K562 (cell line): ENCODE results near the gene PYGO2. TPM values are rescaled to one million over a fixed set of nuclear protein-coding genes. Genes with fewer than 3 reads are reported as not detected.
A peak's percentile ranks its signal among the peaks of the same experiment; 100 is the strongest.

Experiments used
- ATAC-seq: fragments of 200-7000 bp; cut with Tn5 transposase; 3 replicates; pipeline ENCODE4 v1.9.1; 2020; ENCODE audit warnings: moderate library complexity
- BruUV-seq: library from RNA; stranded (reverse); fragments of 400-500 nt; replicated peaks from 2 replicates; lab custom pipeline; 2021; lab: Mats Ljungman, UMichigan
- CTCF ChIA-PET: fragments of 300-600 bp; formaldehyde crosslinking; extraction: SDS; loops from one replicate; lab custom pipeline; 2021; ENCODE audit warnings: low intra/inter-chr PET ratio; lab: Yijun Ruan, JAX
- POLR2A ChIA-PET: fragments of 300-600, 350-650 bp; sonication (Branson Sonifier 250); formaldehyde crosslinking; extraction: SDS; loops from one replicate; lab custom pipeline; 2021; ENCODE audit warnings: antibody characterized with exemption, inconsistent platforms; lab: Yijun Ruan, JAX
- DNase-seq, 4 experiments: peaks; one replicate each; pipeline versions ENCODE4 v3.0.0 to v3.0.0-alpha.2; 2011 to 2018; ENCODE audit warnings: low spot score in 3 of 4, mixed read lengths in 3 of 4; ENCODE audit errors: extremely low read depth in 1 of 4
- FAIRE-seq: peaks from 2 replicates; lab custom pipeline; 2011; peaks lifted over from hg19 to GRCh38; lab: Jason Lieb, UNC
- H2AFZ ChIP-seq: 2 replicates; pipeline ENCODE4 v1.6.0; 2011; ENCODE audit warnings: low read depth, low read length, control low read depth, inconsistent platforms
- H3K27ac ChIP-seq: fragments of 200-600 bp; 3 replicates; pipeline ENCODE4 v1.8.0; 2011; ENCODE audit warnings: low read depth, mild to moderate bottlenecking, control low read depth, inconsistent platforms, low read length, moderate library complexity, mixed read lengths; ENCODE audit errors: extremely low read depth
- H3K27me3 ChIP-seq, 2 experiments: fragments of 300-600 bp in 1 of 2; 2 replicates in 1 of 2; 3 replicates in 1 of 2; pipeline versions ENCODE4 v1.6.0 to v1.8.0; 2011; ENCODE audit warnings: inconsistent platforms in 2 of 2, low read length in 2 of 2, mild to moderate bottlenecking in 1 of 2, mixed read lengths in 1 of 2, moderate library complexity in 1 of 2; ENCODE audit not compliant: control insufficient read depth in 2 of 2, insufficient read depth in 2 of 2
- H3K36me3 ChIP-seq: fragments of 300-600 bp; 3 replicates; pipeline ENCODE4 v1.8.0; 2011; ENCODE audit warnings: mild to moderate bottlenecking, low read length, inconsistent platforms; ENCODE audit not compliant: control insufficient read depth, insufficient read depth
- H3K4me1 ChIP-seq, 2 experiments: fragments of 200-600 bp in 1 of 2; replicated peaks in 1 of 2; 2 replicates in 1 of 2; 3 replicates in 1 of 2; pipeline versions ENCODE4 v1.5.1 to v1.8.0; 2011; ENCODE audit warnings: inconsistent platforms in 2 of 2, low read length in 2 of 2, mild to moderate bottlenecking in 1 of 2, mixed read lengths in 1 of 2, moderate library complexity in 1 of 2; ENCODE audit not compliant: control insufficient read depth in 2 of 2, insufficient read depth in 2 of 2
- H3K4me2 ChIP-seq: 2 replicates; pipeline ENCODE4 v1.6.1; 2011; ENCODE audit warnings: low read length, control low read depth, inconsistent platforms, mixed read lengths; ENCODE audit not compliant: insufficient read depth
- H3K4me3 ChIP-seq: fragments of 200-600 bp; sonication (generic), shearing (Covaris generic); 2 replicates; pipeline ENCODE4 v1.5.1; 2016; ENCODE audit warnings: control low read depth, inconsistent platforms
- H3K79me2 ChIP-seq: fragments of 200-600 bp; 3 replicates; pipeline ENCODE4 v1.8.0; 2011; ENCODE audit warnings: low read length, inconsistent platforms; ENCODE audit not compliant: control insufficient read depth, insufficient read depth
- H3K9ac ChIP-seq, 2 experiments: 2 replicates each; pipeline versions ENCODE4 v1.6.0 to v1.6.1; 2011; ENCODE audit warnings: low read depth in 2 of 2, low read length in 2 of 2, control low read depth in 1 of 2, inconsistent platforms in 1 of 2, mild to moderate bottlenecking in 1 of 2, mixed read lengths in 1 of 2; ENCODE audit not compliant: insufficient read depth in 1 of 2
- H3K9me1 ChIP-seq: one replicate; pipeline ENCODE4 v1.6.0; 2011; ENCODE audit warnings: inconsistent platforms, mild to moderate bottlenecking, low read length, moderate library complexity; ENCODE audit not compliant: control insufficient read depth, insufficient read depth
- H3K9me3 ChIP-seq: replicated peaks from 2 replicates; pipeline ENCODE4 v1.5.1; 2011; ENCODE audit warnings: low read depth, low read length, inconsistent platforms; ENCODE audit not compliant: control insufficient read depth, insufficient read depth
- H4K20me1 ChIP-seq: replicated peaks from 2 replicates; pipeline ENCODE4 v1.6.1; 2011; ENCODE audit warnings: low read length, inconsistent platforms, mixed read lengths; ENCODE audit not compliant: control insufficient read depth, insufficient read depth
- CHD1 ChIP-seq: fragments of 200-600 bp; sonication (generic); IDR thresholded peaks from one replicate; pipeline ENCODE4 v1.6.1; 2012; ENCODE audit warnings: mild to moderate bottlenecking, moderate library complexity, low read length, inconsistent platforms
- CHD4 ChIP-seq: fragments of 200-600 bp; sonication (generic); IDR thresholded peaks from 3 replicates; pipeline ENCODE4 v1.6.1; 2012; ENCODE audit warnings: low read depth, mild to moderate bottlenecking, mixed read lengths, low read length, inconsistent platforms; ENCODE audit not compliant: insufficient read depth, insufficient replicate concordance, poor library complexity, severe bottlenecking
- CXXC5 ChIP-seq: fragments of 250-450 bp; sonication (Bioruptor Pico); IDR thresholded peaks from 2 replicates; pipeline ENCODE4 v1.8.0; 2022; ENCODE audit warnings: inconsistent platforms, mild to moderate bottlenecking, moderate library complexity
- ELF1 ChIP-seq: fragments of 200-800 bp; sonication (Bioruptor generic); IDR thresholded peaks from 2 replicates; pipeline ENCODE4 v1.6.1; 2016; ENCODE audit warnings: missing genetic modification characterization, missing compliant biosample characterization
- ELF4 ChIP-seq: fragments of 450-650 bp; formaldehyde crosslinking; IDR thresholded peaks from 2 replicates; pipeline ENCODE4 v1.4.0; 2022; ENCODE audit warnings: missing genetic modification characterization
- FOXA3 ChIP-seq, 2 experiments: fragments of 450-650 bp in 1 of 2; sonication (generic) in 1 of 2; formaldehyde crosslinking; IDR thresholded peaks in 1 of 2; conservative IDR thresholded peaks in 1 of 2; 2 replicates each; pipeline versions ENCODE4 v1.4.0 to v1.8.0; 2020 to 2022; ENCODE audit warnings: mild to moderate bottlenecking in 2 of 2, missing genetic modification reagents in 1 of 2
- HCFC1 ChIP-seq: IDR thresholded peaks from 2 replicates; pipeline ENCODE4 v1.6.1; 2012; ENCODE audit warnings: low read depth, low read length, improper control_type of control experiment
- JUND ChIP-seq, 2 experiments: IDR thresholded peaks; 2 replicates in 1 of 2; 3 replicates in 1 of 2; pipeline ENCODE4 v1.6.1; 2011; ENCODE audit warnings: borderline replicate concordance in 2 of 2, low read depth in 2 of 2, low read length in 2 of 2, improper control_type of control experiment in 1 of 2, missing biosample characterization in 1 of 2, missing genetic modification characterization in 1 of 2, missing genetic modification reagents in 1 of 2
- KAT7 ChIP-seq: sonication (generic); formaldehyde crosslinking; IDR thresholded peaks from 2 replicates; pipeline ENCODE4 v1.8.0; 2022; ENCODE audit warnings: missing genetic modification reagents, mild to moderate bottlenecking, borderline replicate concordance
- LEF1 ChIP-seq: fragments of 450-650 bp; IDR thresholded peaks from 2 replicates; pipeline ENCODE4 v1.6.1; 2016; ENCODE audit warnings: mild to moderate bottlenecking
- PTRF ChIP-seq: fragments of 450-650 bp; IDR thresholded peaks from 2 replicates; pipeline ENCODE4 v1.6.1; 2016; ENCODE audit warnings: mild to moderate bottlenecking, missing genetic modification characterization, missing compliant biosample characterization
- SMARCA5 ChIP-seq: fragments of 450-650 bp; IDR thresholded peaks from 2 replicates; pipeline ENCODE4 v1.6.1; 2016
- ZBTB7A ChIP-seq: IDR thresholded peaks from 2 replicates; pipeline ENCODE4 v1.6.1; 2011; ENCODE audit warnings: low read depth, mild to moderate bottlenecking, low read length, moderate library complexity, borderline replicate concordance; ENCODE audit not compliant: control insufficient read depth
- ZKSCAN1 ChIP-seq: fragments of 150-350 bp; IDR thresholded peaks from 2 replicates; pipeline ENCODE4 v1.6.1; 2016; ENCODE audit warnings: low read depth, low read length
- ZNF551 ChIP-seq: fragments of 250-450 bp; sonication (Bioruptor Pico); IDR thresholded peaks from 2 replicates; pipeline ENCODE4 v1.5.0; 2021; ENCODE audit warnings: mild to moderate bottlenecking, moderate library complexity
- WGBS: fragments of 100-300 bp; shearing (Covaris generic); methylation state at CpG from one replicate; pipeline ENCODE4 v1.1.6; 2016; ENCODE audit warnings: low coverage, mixed read lengths; ENCODE audit not compliant: insufficient coverage; ENCODE audit errors: missing lambda C conversion rate; 5-methylcytosine and 5-hydroxymethylcytosine counted together
- in situ Hi-C: fragments of 300-500 bp; cut with MboI; formaldehyde crosslinking; loops from 4 replicates; pipeline ENCODE4 v1.15.0; 2018; ENCODE audit warnings: inconsistent platforms, mixed read lengths
- intact Hi-C: fragments of 100-400 bp; cut with micrococcal nuclease; formaldehyde crosslinking; loops from 2 replicates; pipeline ENCODE4 v1.14.2; 2022
- polyA plus RNA-seq, 8 experiments: library from polyadenylated mRNA; depleted of rRNA in 4 of 8; stranded (reverse) in 5 of 8; unstranded in 3 of 8; fragments of >200 nt; fragmentation: Nextera tagmentation in 2 of 8; fragmentation: Illumina TruSeq in 1 of 8; extraction: Ambion mirVana in 2 of 8; extraction: Trizol in 1 of 8; gene quantifications; 2 replicates each; pipeline versions ENCODE4 v1.2.1 to v1.2.3, GENCODE V29; 2011 to 2014; ENCODE audit warnings: inconsistent platforms in 1 of 8, missing spikeins in 1 of 8
- total RNA-seq, 7 experiments: library from RNA; depleted of rRNA in 6 of 7; stranded (reverse); fragments of >200 nt in 6 of 7; fragmentation: Illumina TruSeq in 2 of 7; extraction: Trizol in 2 of 7; gene quantifications; 2 replicates each; pipeline versions ENCODE4 v1.2.1 to v1.2.3, GENCODE V29; 2011 to 2021; ENCODE audit warnings: low replicate concordance in 1 of 7
- TF ChIP-seq, protein P1 (sequence below): fragments of 200-800 bp; sonication (Bioruptor generic); IDR thresholded peaks from 2 replicates; pipeline ENCODE4 v1.6.1; 2017; ENCODE audit warnings: missing genetic modification characterization, missing compliant biosample characterization

Gene PYGO2
- total and polyA plus RNA-seq, 9 of the 15 experiments (the other 6 are each of a cell fraction or from before 2014, with no cell fraction given) = 8.3 to 36.2 (median 18.2) TPM

DNA sequence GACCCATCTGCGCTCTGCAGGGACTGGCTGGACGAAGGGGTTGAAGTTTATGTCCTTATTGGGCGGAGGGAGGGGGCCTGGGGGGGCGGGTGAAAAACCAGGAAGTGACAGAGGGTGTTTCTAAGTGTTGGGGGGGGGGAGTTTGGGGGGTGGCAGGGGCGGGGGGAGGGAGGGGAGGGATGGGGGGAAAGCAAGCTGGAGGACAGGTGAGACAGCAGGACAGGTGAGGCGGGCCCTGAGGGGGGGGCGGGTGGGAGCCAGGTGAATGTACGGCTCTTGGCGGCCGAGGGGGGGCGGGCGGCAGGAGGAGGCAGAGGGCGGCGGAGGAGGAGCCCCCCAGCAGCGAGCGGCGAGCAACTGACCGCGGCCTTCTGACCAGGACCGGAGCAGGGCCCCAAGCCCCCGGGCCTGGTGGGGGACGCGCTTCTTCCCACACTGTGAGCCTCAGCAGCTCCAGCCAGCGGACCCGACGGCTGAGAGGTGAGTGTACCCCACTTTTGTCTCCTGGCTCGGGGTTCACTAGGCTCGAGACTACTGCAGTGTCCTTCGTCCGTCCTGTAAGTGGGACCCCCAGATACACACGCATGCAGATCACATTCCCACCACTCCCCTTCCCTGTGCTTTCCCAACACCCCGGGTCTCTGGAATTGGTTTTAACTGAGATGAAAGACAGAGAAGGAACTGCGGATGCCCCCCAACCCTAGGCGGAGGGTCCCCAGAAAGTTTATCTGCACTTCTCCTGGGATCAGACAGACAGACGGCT is 41.1 kb upstream of the PYGO2 start, which contains the start of gene ZBTB7B (continued):
- TF ChIP-seq HCFC1 (no peak), ELF1 (tag) (peak; percentile 70), KAT7 (0 out of 2 replicates have a peak, but pooled peaks have one; percentile 6), CHD1 (peak; percentile 69), ZBTB7A (peak; percentile 84), CHD4 (peak; percentile 50)

DNA sequence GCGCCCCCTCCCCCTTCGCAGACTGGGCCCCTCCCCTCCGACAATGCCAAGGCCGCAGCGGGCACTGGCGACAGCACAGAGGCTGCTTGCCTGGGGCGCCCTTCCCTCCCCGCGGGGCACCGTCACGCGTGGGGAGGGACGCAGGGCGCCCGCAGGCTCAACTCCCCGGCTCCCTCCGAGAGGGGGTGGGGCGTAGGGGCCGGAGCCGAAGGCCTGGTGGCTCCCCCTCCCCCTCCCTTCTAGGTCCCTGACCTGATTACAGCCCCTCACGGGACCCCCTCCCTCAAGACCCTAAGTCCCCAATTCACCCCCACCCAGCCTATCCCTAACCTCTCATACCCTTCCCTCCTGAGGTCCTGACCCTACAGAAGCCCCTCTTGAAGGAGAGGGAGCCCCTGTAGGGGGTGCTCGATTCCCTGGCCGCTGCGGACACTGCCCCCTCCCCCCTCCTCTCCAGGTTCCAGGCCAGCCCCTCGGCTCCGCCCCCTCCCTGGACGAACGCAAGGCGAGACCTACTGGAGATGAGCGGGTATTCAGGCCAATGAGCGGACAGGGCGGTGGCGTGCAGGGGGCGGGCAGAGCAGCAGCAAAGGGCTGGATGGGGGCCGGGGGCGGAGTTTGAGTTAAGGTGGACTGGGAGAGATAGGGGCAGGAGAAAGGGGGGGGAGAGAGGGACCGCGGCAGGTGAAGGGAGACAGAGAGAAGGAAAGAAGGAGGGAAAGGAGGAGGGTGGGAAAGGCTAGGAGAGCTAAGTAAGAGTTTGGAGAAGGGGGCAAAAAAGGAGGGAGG is 40.3 kb upstream of the PYGO2 start:
- intact Hi-C loops (loop anchor here (1.0 to 5.0 kb wide), 6 partner anchors 15 to 445 kb away; partner anchors contain the start of genes CKS1B, EFNA3, PYGO2 and UBE2Q1), in situ Hi-C loops (no loop called here)
- FAIRE-seq (peak; percentile 92), ATAC-seq (peak; percentile 81), DNase-seq (peak; percentile 90 to 100 (median 95))
- peak overlapping the region; percentile 71 for H3K4me3 ChIP-seq
- CTCF ChIA-PET = interaction anchor here (1.3 to 1.6 kb wide), 2 partner anchors 16 to 41 kb away, joined by 6 read pairs; partner anchors contain the start of gene PYGO2
- peak overlapping the region; percentile 95 for H2AFZ ChIP-seq
- BruUV-seq = TSS peak; percentile 45
- H3K27ac ChIP-seq = peak overlapping the region; percentile 97
- peaks cover 37 to 66% of the 10 kb centered on the region in 2 experiments for H3K4me1 ChIP-seq
- H3K9ac ChIP-seq = peak overlapping the region; percentile 89 to 96
- H4K20me1 ChIP-seq = peaks cover 3% of the 10 kb centered on the region; the same call in 1 of the 2 replicates
- H3K9me1 ChIP-seq = no peaks in the 10 kb centered on the region
- no peaks in the 10 kb centered on the region for H3K27me3 ChIP-seq
- 0% methylated on average over 4 of the region's 38 CpGs for WGBS
- H3K79me2 ChIP-seq = peaks cover 50% of the 10 kb centered on the region
- no peaks in the 10 kb centered on the region for H3K9me3 ChIP-seq
- H3K36me3 ChIP-seq = peaks cover 25% of the 10 kb centered on the region; the same call in 2 of the 3 replicates
- peak overlapping the region; percentile 98 for H3K4me2 ChIP-seq
- POLR2A ChIA-PET = interaction anchor here (0.6 to 1.7 kb wide), 13 partner anchors 10 to 1435 kb away, joined by 3 to 8 read pairs (median 3); partner anchors contain the start of gene PBXIP1
- TF ChIP-seq LEF1 (peak; percentile 86), ELF4 (peak; percentile 96), SMARCA5 (no peak), CXXC5 (CRISPR knock-in tag) (peak; percentile 49), FOXA3 (CRISPR knock-in tag; conservative IDR thresholded peaks at IDR 0.05 in 1 of 2, IDR thresholded peaks at IDR 0.05 in 1 of 2) (no peak), ZKSCAN1 (no peak), ZNF551 (no peak), JUND (IDR thresholded peaks at IDR 0.05; ENCODE audit: borderline replicate concordance, low read depth, low read length) (peak; percentile 20; the same call in 1 of the 2 replicates), JUND (tag; IDR thresholded peaks at IDR 0.05; ENCODE audit: borderline replicate concordance, low read depth, low read length) (no peak; the same call in 2 of the 3 replicates), PTRF (no peak), KAT7 (peak; percentile 82; the same call in 1 of the 2 replicates)
- TF ChIP-seq, protein P1, sequence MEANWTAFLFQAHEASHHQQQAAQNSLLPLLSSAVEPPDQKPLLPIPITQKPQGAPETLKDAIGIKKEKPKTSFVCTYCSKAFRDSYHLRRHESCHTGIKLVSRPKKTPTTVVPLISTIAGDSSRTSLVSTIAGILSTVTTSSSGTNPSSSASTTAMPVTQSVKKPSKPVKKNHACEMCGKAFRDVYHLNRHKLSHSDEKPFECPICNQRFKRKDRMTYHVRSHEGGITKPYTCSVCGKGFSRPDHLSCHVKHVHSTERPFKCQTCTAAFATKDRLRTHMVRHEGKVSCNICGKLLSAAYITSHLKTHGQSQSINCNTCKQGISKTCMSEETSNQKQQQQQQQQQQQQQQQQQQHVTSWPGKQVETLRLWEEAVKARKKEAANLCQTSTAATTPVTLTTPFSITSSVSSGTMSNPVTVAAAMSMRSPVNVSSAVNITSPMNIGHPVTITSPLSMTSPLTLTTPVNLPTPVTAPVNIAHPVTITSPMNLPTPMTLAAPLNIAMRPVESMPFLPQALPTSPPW (CRISPR knock-in tag) = peak; percentile 81
